SK-N-SH (cell line): ENCODE results near the gene PPP1R15A. TPM values are rescaled to one million over a fixed set of nuclear protein-coding genes. Genes with fewer than 3 reads are reported as not detected.

Experiments used
- CTCF ChIA-PET: fragments of 300-600, 350-600 bp; formaldehyde crosslinking; extraction: SDS; loops from one replicate; lab custom pipeline; 2021; lab: Yijun Ruan, JAX
- POLR2A ChIA-PET: fragments of 350-600 bp; sonication (Branson Sonifier 250); formaldehyde crosslinking; extraction: SDS; loops from one replicate; lab custom pipeline; 2020; ENCODE audit warnings: antibody characterized with exemption, inconsistent platforms; lab: Yijun Ruan, JAX
- DNase-seq: peaks from one replicate; pipeline ENCODE4 v3.0.0; 2012
- H2AFZ ChIP-seq: fragments of 200-600 bp; sonication (generic); 2 replicates; pipeline ENCODE4 v1.8.1; 2016; ENCODE audit warnings: antibody characterized with exemption, mild to moderate bottlenecking, low read depth
- H3F3A ChIP-seq: fragments of 200-600 bp; sonication (generic); replicated peaks from 2 replicates; pipeline ENCODE3; 2016; ENCODE audit warnings: antibody characterized with exemption, mild to moderate bottlenecking; ENCODE audit not compliant: insufficient read depth
- H3K27ac ChIP-seq, 2 experiments: fragments of 200-500 bp in 1 of 2; fragments of 200-600 bp in 1 of 2; sonication (Bioruptor generic) in 1 of 2; sonication (generic), shearing (Covaris generic) in 1 of 2; 2 replicates each; pipeline versions ENCODE4 v1.5.1 to v1.6.1; 2014 to 2016; ENCODE audit warnings: low read depth in 2 of 2, inconsistent platforms in 1 of 2, low read length in 1 of 2, mild to moderate bottlenecking in 1 of 2, mixed read lengths in 1 of 2
- H3K27me3 ChIP-seq: fragments of 200-600 bp; sonication (generic), shearing (Covaris generic); 2 replicates; pipeline ENCODE4 v1.6.1; 2016; ENCODE audit warnings: mixed run types; ENCODE audit not compliant: insufficient read depth
- H3K36me3 ChIP-seq, 2 experiments: fragments of 200-500 bp in 1 of 2; fragments of 200-600 bp in 1 of 2; sonication (Bioruptor generic) in 1 of 2; sonication (generic) in 1 of 2; replicated peaks in 1 of 2; 2 replicates each; pipeline versions ENCODE3 to v1.5.1; 2014 to 2016; ENCODE audit warnings: low read length in 1 of 2, mild to moderate bottlenecking in 1 of 2; ENCODE audit not compliant: insufficient read depth in 2 of 2, control insufficient read depth in 1 of 2
- H3K4me1 ChIP-seq, 2 experiments: fragments of 200-500 bp in 1 of 2; fragments of 200-600 bp in 1 of 2; sonication (Bioruptor generic) in 1 of 2; sonication (generic), shearing (Covaris generic) in 1 of 2; 2 replicates each; pipeline versions ENCODE4 v1.5.1 to v1.6.1; 2014 to 2016; ENCODE audit warnings: low read depth in 1 of 2, low read length in 1 of 2, mixed run types in 1 of 2; ENCODE audit not compliant: insufficient read depth in 2 of 2, control insufficient read depth in 1 of 2
- H3K4me2 ChIP-seq: fragments of 200-600 bp; sonication (generic), shearing (Covaris generic); 2 replicates; pipeline ENCODE4 v1.6.1; 2017; ENCODE audit warnings: mixed run types
- H3K4me3 ChIP-seq, 2 experiments: fragments of 200-500 bp in 1 of 2; fragments of 200-600 bp in 1 of 2; sonication (Bioruptor generic) in 1 of 2; sonication (generic), shearing (Covaris generic) in 1 of 2; 2 replicates each; pipeline versions ENCODE4 v1.5.1 to v1.8.1; 2014 to 2016; ENCODE audit warnings: low read depth in 2 of 2, inconsistent platforms in 1 of 2, low read length in 1 of 2, mild to moderate bottlenecking in 1 of 2, mixed read lengths in 1 of 2, moderate library complexity in 1 of 2
- H3K79me2 ChIP-seq: fragments of 200-600 bp; sonication (generic); 2 replicates; pipeline ENCODE4 v1.8.1; 2017; ENCODE audit warnings: mild to moderate bottlenecking; ENCODE audit not compliant: insufficient read depth
- H3K9ac ChIP-seq: fragments of 200-600 bp; sonication (generic); 2 replicates; pipeline ENCODE4 v1.6.1; 2017; ENCODE audit warnings: mixed run types
- H3K9me2 ChIP-seq: fragments of 200-600 bp; sonication (generic); 2 replicates; pipeline ENCODE4 v1.6.1; 2017; ENCODE audit warnings: mixed run types
- H3K9me3 ChIP-seq: fragments of 200-600 bp; sonication (generic); 2 replicates; pipeline ENCODE4 v1.6.1; 2017; ENCODE audit warnings: mixed run types, mild to moderate bottlenecking, moderate library complexity
- H4K20me1 ChIP-seq: fragments of 200-600 bp; sonication (generic); 2 replicates; pipeline ENCODE4 v1.6.1; 2017; ENCODE audit warnings: mild to moderate bottlenecking, mixed run types; ENCODE audit not compliant: insufficient read depth
- ELF1 ChIP-seq: IDR thresholded peaks from 2 replicates; pipeline ENCODE4 v1.4.0; 2012
- FOSL2 ChIP-seq: IDR thresholded peaks from 2 replicates; pipeline ENCODE4 v1.4.0; 2012; ENCODE audit warnings: low read depth, mild to moderate bottlenecking, moderate library complexity, borderline replicate concordance
- FOXJ3 ChIP-seq: sonication (generic); formaldehyde crosslinking; IDR thresholded peaks from 2 replicates; pipeline ENCODE4 v1.5.1; 2020; ENCODE audit warnings: mild to moderate bottlenecking, missing genetic modification reagents
- FOXM1 ChIP-seq: IDR thresholded peaks from 2 replicates; pipeline ENCODE4 v1.4.0; 2012; ENCODE audit warnings: low read depth, mild to moderate bottlenecking
- GABPA ChIP-seq: IDR thresholded peaks from 2 replicates; pipeline ENCODE4 v1.4.0; 2012; ENCODE audit warnings: low read depth, mild to moderate bottlenecking
- GATA2 ChIP-seq: sonication (generic); formaldehyde crosslinking; IDR thresholded peaks from 2 replicates; pipeline ENCODE4 v1.5.0; 2020; ENCODE audit warnings: mild to moderate bottlenecking, missing genetic modification reagents
- MEF2A ChIP-seq: IDR thresholded peaks from 2 replicates; pipeline ENCODE4 v1.4.0; 2012; ENCODE audit warnings: low read depth, borderline replicate concordance
- MXI1 ChIP-seq: IDR thresholded peaks from 2 replicates; pipeline ENCODE4 v1.6.1; 2012; ENCODE audit warnings: mild to moderate bottlenecking, low read depth, low read length, improper control_type of control experiment
- NFIC ChIP-seq: IDR thresholded peaks from 2 replicates; pipeline ENCODE4 v1.4.0; 2012; ENCODE audit warnings: borderline replicate concordance
- NRF1 ChIP-seq: IDR thresholded peaks from 2 replicates; pipeline ENCODE4 v1.6.1; 2012; ENCODE audit warnings: low read depth, mild to moderate bottlenecking, low read length
- RAD21 ChIP-seq: IDR thresholded peaks from 2 replicates; pipeline ENCODE4 v1.6.1; 2012; ENCODE audit warnings: mild to moderate bottlenecking, low read length
- RCOR1 ChIP-seq: fragments of 150-350 bp; IDR thresholded peaks from 2 replicates; pipeline ENCODE4 v1.6.1; 2017; ENCODE audit warnings: antibody characterized with exemption, low read length
- RFX5 ChIP-seq: IDR thresholded peaks from 2 replicates; pipeline ENCODE4 v1.6.1; 2012; ENCODE audit warnings: mild to moderate bottlenecking, improper control_type of control experiment, low read length
- SMC3 ChIP-seq: IDR thresholded peaks from 2 replicates; pipeline ENCODE4 v1.6.1; 2012; ENCODE audit warnings: low read depth, low read length, improper control_type of control experiment
- TEAD4 ChIP-seq: IDR thresholded peaks from 2 replicates; pipeline ENCODE4 v1.4.0; 2012; ENCODE audit warnings: mild to moderate bottlenecking, borderline replicate concordance; ENCODE audit not compliant: insufficient read depth
- YY1 ChIP-seq: IDR thresholded peaks from 2 replicates; pipeline ENCODE4 v1.4.0; 2012; ENCODE audit warnings: low read depth, mild to moderate bottlenecking
- WGBS: methylation state at CpG from one replicate; pipeline ENCODE4 v1.1.6; 2017; ENCODE audit warnings: low lambda C conversion rate; 5-methylcytosine and 5-hydroxymethylcytosine counted together
- polyA plus RNA-seq, 3 experiments: library from polyadenylated mRNA; depleted of rRNA; stranded (reverse); fragments of >200 nt; gene quantifications; 2 replicates each; pipeline ENCODE4 v1.2.3, GENCODE V29; 2012
- TF ChIP-seq, protein P1 (sequence below): IDR thresholded peaks from 2 replicates; pipeline ENCODE4 v1.6.1; 2012; ENCODE audit warnings: mild to moderate bottlenecking, low read depth, low read length, moderate library complexity
- TF ChIP-seq, protein P2 (sequence below): fragments of 150-350 bp; IDR thresholded peaks from 2 replicates; pipeline ENCODE4 v1.6.1; 2017; ENCODE audit warnings: antibody characterized with exemption, low read length, low read depth, borderline replicate concordance
- TF ChIP-seq, protein P3 (sequence below): fragments of 150-350 bp; IDR thresholded peaks from 2 replicates; pipeline ENCODE4 v1.6.1; 2016; ENCODE audit warnings: mild to moderate bottlenecking, low read depth, low read length
- TF ChIP-seq, protein P4 (sequence below): IDR thresholded peaks from 2 replicates; pipeline ENCODE4; 2012

Gene PPP1R15A
- polyA plus RNA-seq, 1 of the 3 experiments (the other 2 are of a cell fraction) = 73.7 TPM

DNA sequence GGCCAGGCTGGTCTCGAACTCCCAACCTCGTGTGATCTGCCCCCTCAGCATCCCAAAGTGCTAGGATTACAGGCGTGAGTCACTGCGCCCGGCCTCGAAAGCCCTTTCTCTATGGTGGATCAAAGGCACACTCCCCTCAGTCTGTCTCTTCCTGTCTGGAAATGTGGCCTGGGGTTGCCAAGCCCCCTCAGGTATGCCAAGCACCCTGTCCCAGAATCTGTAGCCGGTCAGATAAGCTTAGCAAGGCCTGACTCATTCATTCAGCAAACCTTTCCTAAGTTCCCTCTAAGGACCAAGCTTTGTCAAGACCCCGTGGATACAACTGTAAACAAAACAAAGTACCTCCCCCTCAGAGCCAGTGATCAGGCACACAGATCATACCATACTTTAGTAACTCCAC is 42.0 kb downstream of the PPP1R15A start:
- Histone ChIP-seq H3K4me1 (no peaks in the 10 kb centered on the region), H3F3A (no peaks in the 10 kb centered on the region), H3K4me3 (no peak overlapping the region), H3K79me2 (no peaks in the 10 kb centered on the region), H3K9ac (no peak overlapping the region), H3K27me3 (no peaks in the 10 kb centered on the region), H3K4me2 (no peak overlapping the region), H3K27ac (no peak overlapping the region), H3K36me3 (peaks cover 28 to 44% of the 10 kb centered on the region in 2 experiments), H2AFZ (no peak overlapping the region), H3K9me2 (no peaks in the 10 kb centered on the region), H4K20me1 (no peaks in the 10 kb centered on the region), H3K9me3 (no peaks in the 10 kb centered on the region)
- TF ChIP-seq, protein P1, sequence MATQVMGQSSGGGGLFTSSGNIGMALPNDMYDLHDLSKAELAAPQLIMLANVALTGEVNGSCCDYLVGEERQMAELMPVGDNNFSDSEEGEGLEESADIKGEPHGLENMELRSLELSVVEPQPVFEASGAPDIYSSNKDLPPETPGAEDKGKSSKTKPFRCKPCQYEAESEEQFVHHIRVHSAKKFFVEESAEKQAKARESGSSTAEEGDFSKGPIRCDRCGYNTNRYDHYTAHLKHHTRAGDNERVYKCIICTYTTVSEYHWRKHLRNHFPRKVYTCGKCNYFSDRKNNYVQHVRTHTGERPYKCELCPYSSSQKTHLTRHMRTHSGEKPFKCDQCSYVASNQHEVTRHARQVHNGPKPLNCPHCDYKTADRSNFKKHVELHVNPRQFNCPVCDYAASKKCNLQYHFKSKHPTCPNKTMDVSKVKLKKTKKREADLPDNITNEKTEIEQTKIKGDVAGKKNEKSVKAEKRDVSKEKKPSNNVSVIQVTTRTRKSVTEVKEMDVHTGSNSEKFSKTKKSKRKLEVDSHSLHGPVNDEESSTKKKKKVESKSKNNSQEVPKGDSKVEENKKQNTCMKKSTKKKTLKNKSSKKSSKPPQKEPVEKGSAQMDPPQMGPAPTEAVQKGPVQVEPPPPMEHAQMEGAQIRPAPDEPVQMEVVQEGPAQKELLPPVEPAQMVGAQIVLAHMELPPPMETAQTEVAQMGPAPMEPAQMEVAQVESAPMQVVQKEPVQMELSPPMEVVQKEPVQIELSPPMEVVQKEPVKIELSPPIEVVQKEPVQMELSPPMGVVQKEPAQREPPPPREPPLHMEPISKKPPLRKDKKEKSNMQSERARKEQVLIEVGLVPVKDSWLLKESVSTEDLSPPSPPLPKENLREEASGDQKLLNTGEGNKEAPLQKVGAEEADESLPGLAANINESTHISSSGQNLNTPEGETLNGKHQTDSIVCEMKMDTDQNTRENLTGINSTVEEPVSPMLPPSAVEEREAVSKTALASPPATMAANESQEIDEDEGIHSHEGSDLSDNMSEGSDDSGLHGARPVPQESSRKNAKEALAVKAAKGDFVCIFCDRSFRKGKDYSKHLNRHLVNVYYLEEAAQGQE = no peak
- TF ChIP-seq RFX5 (no peak), FOXJ3 (no peak), MXI1 (no peak), ELF1 (no peak), SMC3 (no peak), GATA2 (CRISPR knock-in tag) (no peak), NFIC (no peak), YY1 (no peak), TEAD4 (no peak), NRF1 (no peak), GABPA (no peak), MEF2A (no peak), RAD21 (no peak), FOXM1 (no peak), RCOR1 (no peak), FOSL2 (no peak)
- TF ChIP-seq, protein P2, sequence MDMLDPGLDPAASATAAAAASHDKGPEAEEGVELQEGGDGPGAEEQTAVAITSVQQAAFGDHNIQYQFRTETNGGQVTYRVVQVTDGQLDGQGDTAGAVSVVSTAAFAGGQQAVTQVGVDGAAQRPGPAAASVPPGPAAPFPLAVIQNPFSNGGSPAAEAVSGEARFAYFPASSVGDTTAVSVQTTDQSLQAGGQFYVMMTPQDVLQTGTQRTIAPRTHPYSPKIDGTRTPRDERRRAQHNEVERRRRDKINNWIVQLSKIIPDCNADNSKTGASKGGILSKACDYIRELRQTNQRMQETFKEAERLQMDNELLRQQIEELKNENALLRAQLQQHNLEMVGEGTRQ = no peak
- TF ChIP-seq, protein P3, sequence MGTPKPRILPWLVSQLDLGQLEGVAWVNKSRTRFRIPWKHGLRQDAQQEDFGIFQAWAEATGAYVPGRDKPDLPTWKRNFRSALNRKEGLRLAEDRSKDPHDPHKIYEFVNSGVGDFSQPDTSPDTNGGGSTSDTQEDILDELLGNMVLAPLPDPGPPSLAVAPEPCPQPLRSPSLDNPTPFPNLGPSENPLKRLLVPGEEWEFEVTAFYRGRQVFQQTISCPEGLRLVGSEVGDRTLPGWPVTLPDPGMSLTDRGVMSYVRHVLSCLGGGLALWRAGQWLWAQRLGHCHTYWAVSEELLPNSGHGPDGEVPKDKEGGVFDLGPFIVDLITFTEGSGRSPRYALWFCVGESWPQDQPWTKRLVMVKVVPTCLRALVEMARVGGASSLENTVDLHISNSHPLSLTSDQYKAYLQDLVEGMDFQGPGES = no peak
- TF ChIP-seq, protein P4, sequence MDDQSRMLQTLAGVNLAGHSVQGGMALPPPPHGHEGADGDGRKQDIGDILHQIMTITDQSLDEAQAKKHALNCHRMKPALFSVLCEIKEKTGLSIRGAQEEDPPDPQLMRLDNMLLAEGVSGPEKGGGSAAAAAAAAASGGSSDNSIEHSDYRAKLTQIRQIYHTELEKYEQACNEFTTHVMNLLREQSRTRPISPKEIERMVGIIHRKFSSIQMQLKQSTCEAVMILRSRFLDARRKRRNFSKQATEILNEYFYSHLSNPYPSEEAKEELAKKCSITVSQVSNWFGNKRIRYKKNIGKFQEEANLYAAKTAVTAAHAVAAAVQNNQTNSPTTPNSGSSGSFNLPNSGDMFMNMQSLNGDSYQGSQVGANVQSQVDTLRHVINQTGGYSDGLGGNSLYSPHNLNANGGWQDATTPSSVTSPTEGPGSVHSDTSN = no peak
- ChIA-PET CTCF (no interaction called here), POLR2A (no interaction called here)
- no peak for DNase-seq
- WGBS = 91% methylated on average over 8 of the region's 8 CpGs
